ENCODE data around the gene FOXA1.

GRCh38 chr14:37600880-37601741 lies 6.1 kb upstream of the FOXA1 start:
- no peak for TF ChIP-seq POLR2A (IDR thresholded peaks at IDR 0.05)
- no peak for TF ChIP-seq CTCF (IDR thresholded peaks at IDR 0.05)

All from uterus (tissue), 2 donors.